ENCODE results near the gene ARMH4. TPM values are rescaled to one million over a fixed set of nuclear protein-coding genes. Genes with fewer than 3 reads are reported as not detected.

The ARMH4 gene
- 1 to 10 TPM in 3 of 6 donors, under 1 TPM in 3; 0.32 to 2.7 (median 1.1) TPM for total RNA-seq
- under 1 TPM; 0.11 to 0.89 TPM for polyA plus RNA-seq

GRCh38 chr14:58152014-58152857 lies at the start of gene ARMH4:
Gene ARMH4, minus strand, starts transcription at chr14:58152213. Its CDS starts 12,855 bp downstream, at chr14:58139358.
- Histone ChIP-seq H3K36me3 (no peaks in the 10 kb centered on the region), H3K27ac (peak within 1 kb of the TSS in 2 of 4 donors; percentile 48 to 57), H3K4me3 (peak within 1 kb of the TSS; percentile 60 to 87 (median 72)), H3K9me3 (no peaks in the 10 kb centered on the region), H3K27me3 (peaks cover 0 to 7% (median 0%) of the 10 kb centered on the region in 4 donors), H3K4me1 (peaks cover 0 to 5% (median 0%) of the 10 kb centered on the region in 3 donors)
- intact Hi-C loops (cut with DNase I), result no loop called here
- 0 to 1% methylated on average over 59 to 70 of the region's 70 CpGs for WGBS, 2 donors
- TF ChIP-seq CTCF (IDR thresholded peaks at IDR 0.05), result peak in 1 of 4 donors; percentile 13
- no peak for FAIRE-seq
- ATAC-seq, result peak; percentile 93 to 99 (median 98)
- peak; percentile 80 to 91 (median 86) for DNase-seq

- intact Hi-C loops (cut with DNase I), result no loop called here
- Histone ChIP-seq H3K4me3 (peak overlapping the region; percentile 47 to 92 (median 78)), H3K36me3 (no peaks in the 10 kb centered on the region), H3K9me3 (no peaks in the 10 kb centered on the region), H3K4me1 (peaks cover 6 to 10% (median 8%) of the 10 kb centered on the region in 3 donors), H3K27me3 (no peaks in the 10 kb centered on the region), H3K27ac (peak overlapping the region in 2 of 4 donors; percentile 84 to 91)
- FAIRE-seq, result no peak
- 0 to 1% methylated on average over 2 of the region's 2 CpGs for WGBS, 2 donors
- no peak for DNase-seq
- no peak for ATAC-seq
- no peak for TF ChIP-seq CTCF (IDR thresholded peaks at IDR 0.05)
Measured at GRCh38 chr14:58200846-58201245, 48.8 kb upstream of the ARMH4 start.

- Histone ChIP-seq H3K27ac (peak overlapping the region; percentile 75 to 91 (median 81)), H3K9me3 (no peaks in the 10 kb centered on the region), H3K36me3 (no peaks in the 10 kb centered on the region), H3K4me3 (peak overlapping the region; percentile 47 to 92 (median 78)), H3K4me1 (peaks cover 6 to 10% (median 8%) of the 10 kb centered on the region in 3 donors), H3K27me3 (no peaks in the 10 kb centered on the region)
- WGBS, 2 donors, result 0 to 1% methylated on average over 11 of the region's 11 CpGs
- FAIRE-seq (no peak), DNase-seq (no peak), ATAC-seq (peak in 2 of 4 donors; percentile 8 to 13)
- intact Hi-C loops (cut with DNase I), result no loop called here
- TF ChIP-seq CTCF (IDR thresholded peaks at IDR 0.05), result no peak
Measured at GRCh38 chr14:58200480-58200841, 48.4 kb upstream of the ARMH4 start.

GRCh38 chr14:58199726-58200479 lies 47.9 kb upstream of the ARMH4 start, which contains the start of gene ACTR10:
Gene ACTR10, plus strand, starts transcription at chr14:58200149. Its CDS starts 69 bp downstream, at chr14:58200218.
- no peak for TF ChIP-seq CTCF (IDR thresholded peaks at IDR 0.05)
- no peak for FAIRE-seq
- WGBS, 2 donors, result 0% methylated on average over 47 to 78 of the region's 78 CpGs
- Histone ChIP-seq H3K27ac (peak within 1 kb of the TSS; percentile 75 to 91 (median 81)), H3K4me3 (peak within 1 kb of the TSS; percentile 47 to 92 (median 78)), H3K4me1 (peaks cover 6 to 10% (median 8%) of the 10 kb centered on the region in 3 donors), H3K27me3 (no peaks in the 10 kb centered on the region), H3K36me3 (no peaks in the 10 kb centered on the region), H3K9me3 (no peaks in the 10 kb centered on the region)
- DNase-seq, result peak; percentile 86 to 91 (median 88)
- ATAC-seq, result peak; percentile 95 to 97 (median 95)
- intact Hi-C loops (cut with DNase I), result no loop called here
